Hippocampal formation (tissue), 2 donors: ENCODE data around the gene LENEP.

ENCODE experiments used
- DNase-seq, 2 donors: peaks; one replicate each; lab custom pipeline; 2025; lab: John Stamatoyannopoulos, UW

Gene LENEP

GRCh38 chr1:154998818-154999570 lies 5.6 kb downstream of the LENEP start:
- peak; percentile 28 to 55 for DNase-seq

- no peak for DNase-seq
These were observed 6.4 kb downstream of the LENEP start for GRCh38 chr1:154999571-155000410.

GRCh38 chr1:155000411-155000725 lies 7.0 kb downstream of the LENEP start:
- no peak for DNase-seq

GRCh38 chr1:155000726-155001424 lies 7.5 kb downstream of the LENEP start:
- DNase-seq = peak; percentile 83 to 84

GRCh38 chr1:155001425-155001674 lies 8.0 kb downstream of the LENEP start:
- peak in 1 of 2 donors; percentile 63 for DNase-seq

GRCh38 chr1:155001675-155002463 lies 8.5 kb downstream of the LENEP start:
- peak; percentile 99 to 100 for DNase-seq

GRCh38 chr1:155002464-155003226 lies 9.3 kb downstream of the LENEP start, which contains the start of gene ZBTB7B:
TSS of gene ZBTB7B (plus strand) at chr1:155002802. CDS start at chr1:155014661, 11,859 bp downstream.
- DNase-seq = no peak

GRCh38 chr1:155003227-155003765 lies 9.9 kb downstream of the LENEP start:
- peak in 1 of 2 donors; percentile 56 for DNase-seq

GRCh38 chr1:155003766-155004351 lies 10.5 kb downstream of the LENEP start:
- DNase-seq = peak in 1 of 2 donors; percentile 67

- DNase-seq = peak in 1 of 2 donors; percentile 58
These were observed 11.1 kb downstream of the LENEP start for GRCh38 chr1:155004352-155005075.

- peak; percentile 35 to 78 for DNase-seq
These were observed 12.0 kb downstream of the LENEP start for GRCh38 chr1:155005076-155006011.

- DNase-seq = peak in 1 of 2 donors; percentile 55
These were observed 13.3 kb downstream of the LENEP start for GRCh38 chr1:155006601-155007101.

- DNase-seq = peak; percentile 21 to 56
These were observed 14.0 kb downstream of the LENEP start for GRCh38 chr1:155007251-155007828.

GRCh38 chr1:155008015-155008941 lies 14.9 kb downstream of the LENEP start:
- peak in 1 of 2 donors; percentile 36 for DNase-seq

GRCh38 chr1:155009221-155009711 lies 15.9 kb downstream of the LENEP start:
- DNase-seq = no peak

- no peak for DNase-seq
These were observed 16.4 kb downstream of the LENEP start for GRCh38 chr1:155009742-155010141.
